Hepatocyte (in vitro differentiated cells): ENCODE data around the gene TAS2R41. TPM values are rescaled to one million over a fixed set of nuclear protein-coding genes. Genes with fewer than 3 reads are reported as not detected.

Experiments
- DNase-seq: peaks from one replicate; pipeline ENCODE4 v3.0.0-alpha.2; 2016; ENCODE audit warnings: low spot score
- H2AFZ ChIP-seq: fragments of 200-600 bp; sonication (generic); 2 replicates; pipeline ENCODE4 v1.6.0; 2016; ENCODE audit warnings: antibody characterized with exemption, mild to moderate bottlenecking
- H3K27ac ChIP-seq: fragments of 200-600 bp; sonication (generic); 2 replicates; pipeline ENCODE4 v1.5.1; 2016; ENCODE audit warnings: mild to moderate bottlenecking
- H3K27me3 ChIP-seq: fragments of 200-600 bp; sonication (generic); 2 replicates; pipeline ENCODE4 v1.6.1; 2016
- H3K36me3 ChIP-seq: fragments of 200-600 bp; sonication (generic); replicated peaks from 2 replicates; pipeline ENCODE4 v1.5.1; 2016; ENCODE audit warnings: low read depth; ENCODE audit not compliant: insufficient read depth
- H3K4me1 ChIP-seq: fragments of 200-600 bp; sonication (generic); 2 replicates; pipeline ENCODE4 v1.5.1; 2016; ENCODE audit warnings: mild to moderate bottlenecking, moderate library complexity; ENCODE audit not compliant: insufficient read depth
- H3K4me2 ChIP-seq: fragments of 200-600 bp; sonication (generic); 2 replicates; pipeline ENCODE4 v1.6.0; 2016
- H3K4me3 ChIP-seq: fragments of 200-600 bp; sonication (generic); 2 replicates; pipeline ENCODE4 v1.5.1; 2016; ENCODE audit warnings: mild to moderate bottlenecking
- H3K79me2 ChIP-seq: fragments of 200-600 bp; sonication (generic); 2 replicates; pipeline ENCODE4 v1.6.0; 2017; ENCODE audit warnings: mild to moderate bottlenecking
- H3K9me2 ChIP-seq: fragments of 200-600 bp; sonication (generic); replicated peaks from 2 replicates; pipeline ENCODE4 v1.6.0; 2017; ENCODE audit warnings: mild to moderate bottlenecking; ENCODE audit not compliant: insufficient read depth
- H3K9me3 ChIP-seq: fragments of 200-600 bp; sonication (generic); 2 replicates; pipeline ENCODE4 v1.5.1; 2016; ENCODE audit warnings: low read depth, mild to moderate bottlenecking
- H4K20me1 ChIP-seq: fragments of 200-600 bp; sonication (generic); 2 replicates; pipeline ENCODE4 v1.6.0; 2016; ENCODE audit warnings: mild to moderate bottlenecking; ENCODE audit not compliant: insufficient read depth, poor library complexity, severe bottlenecking
- CTCF ChIP-seq: fragments of 200-600 bp; sonication (generic); IDR thresholded peaks from 2 replicates; pipeline ENCODE4 v1.5.1; 2016; ENCODE audit warnings: antibody characterized with exemption, mild to moderate bottlenecking; ENCODE audit not compliant: poor library complexity
- EZH2 ChIP-seq: fragments of 200-600 bp; sonication (generic); IDR thresholded peaks from 2 replicates; pipeline ENCODE4 v1.6.1; 2016; ENCODE audit warnings: antibody characterized with exemption, mild to moderate bottlenecking, borderline replicate concordance
- EZH2phosphoT487 ChIP-seq: fragments of 200-600 bp; sonication (generic); IDR thresholded peaks from one replicate; pipeline ENCODE4 v1.6.1; 2018; ENCODE audit warnings: antibody characterized with exemption, mild to moderate bottlenecking, low read depth, moderate library complexity; ENCODE audit not compliant: unreplicated experiment, severe bottlenecking
- WGBS: methylation state at CpG from one replicate; pipeline ENCODE4 v1.1.6; 2016; ENCODE audit warnings: low lambda C conversion rate; ENCODE audit errors: missing lambda C conversion rate; 5-methylcytosine and 5-hydroxymethylcytosine counted together
- polyA plus RNA-seq: library from polyadenylated mRNA; unstranded; fragments of >200 nt; fragmentation: Nextera tagmentation; extraction: Ambion mirVana; gene quantifications from 2 replicates; pipeline ENCODE4 v1.2.1, GENCODE V29; 2016
- total RNA-seq: library from RNA; depleted of rRNA; stranded (reverse); fragments of >200 nt; gene quantifications from 2 replicates; pipeline ENCODE4 v1.2.3, GENCODE V29; 2014

Gene TAS2R41
- total and polyA plus RNA-seq, 2 experiments from 2014 or later = not detected

DNA sequence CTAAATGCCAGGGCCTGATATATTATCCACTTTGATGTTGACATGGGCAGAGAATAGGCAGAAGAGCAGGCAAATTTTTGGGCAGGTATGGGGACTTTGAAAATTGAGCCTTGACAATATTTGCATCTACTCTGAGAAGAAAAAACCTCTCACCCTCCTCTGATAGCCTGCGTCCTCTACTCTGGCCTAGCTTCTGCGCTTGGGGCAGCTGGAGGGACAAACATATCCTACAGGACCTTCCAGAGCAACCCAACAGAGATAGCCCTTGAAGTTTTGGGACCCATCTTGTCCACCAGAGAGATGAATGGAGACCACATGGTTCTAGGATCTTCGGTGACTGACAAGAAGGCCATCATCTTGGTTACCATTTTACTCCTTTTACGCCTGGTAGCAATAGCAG lies 34.5 kb upstream of the TAS2R41 start, which contains the start of gene TAS2R60:
TSS of gene TAS2R60 (plus strand) at position 301 of the 400 bp plus-strand sequence. CDS start at position 301, 0 bp downstream.
- DNase-seq = no peak
- Histone ChIP-seq H3K36me3 (no peaks in the 10 kb centered on the region), H4K20me1 (no peaks in the 10 kb centered on the region), H3K27ac (no peak within 1 kb of the TSS), H3K9me3 (no peaks in the 10 kb centered on the region), H3K4me2 (no peak within 1 kb of the TSS), H3K27me3 (no peaks in the 10 kb centered on the region), H3K79me2 (no peaks in the 10 kb centered on the region), H2AFZ (no peak within 1 kb of the TSS), H3K4me3 (no peak within 1 kb of the TSS), H3K9me2 (no peaks in the 10 kb centered on the region), H3K4me1 (no peaks in the 10 kb centered on the region)
- TF ChIP-seq EZH2 (no peak), EZH2phosphoT487 (no peak), CTCF (no peak)
- WGBS = 82% methylated on average over 4 of the region's 4 CpGs

GRCh38 chr7:143444063-143444782 lies 33.5 kb upstream of the TAS2R41 start:
- H3K79me2 ChIP-seq = no peaks in the 10 kb centered on the region
- 94% methylated on average over 6 of the region's 6 CpGs for WGBS

GRCh38 chr7:143444785-143445184 lies 32.9 kb upstream of the TAS2R41 start:
- H4K20me1 ChIP-seq = no peaks in the 10 kb centered on the region
- no peaks in the 10 kb centered on the region for H3K9me2 ChIP-seq
- H3K27ac ChIP-seq = no peak overlapping the region
- WGBS = 93% methylated on average over 1 of the region's 1 CpG
- H2AFZ ChIP-seq = no peak overlapping the region
- H3K4me3 ChIP-seq = no peak overlapping the region
- no peaks in the 10 kb centered on the region for H3K27me3 ChIP-seq
- no peaks in the 10 kb centered on the region for H3K79me2 ChIP-seq
- TF ChIP-seq EZH2phosphoT487 = no peak
- no peak for TF ChIP-seq CTCF
- no peak for DNase-seq
- no peaks in the 10 kb centered on the region for H3K9me3 ChIP-seq
- H3K4me2 ChIP-seq = no peak overlapping the region
- no peaks in the 10 kb centered on the region for H3K36me3 ChIP-seq
- H3K4me1 ChIP-seq = no peaks in the 10 kb centered on the region

More at GRCh38 chr7:143444063-143444782, 33.5 kb upstream of the TAS2R41 start:
- no peaks in the 10 kb centered on the region for H3K4me1 ChIP-seq
- no peak for DNase-seq
- H3K36me3 ChIP-seq = no peaks in the 10 kb centered on the region
- H3K9me2 ChIP-seq = no peaks in the 10 kb centered on the region
- no peaks in the 10 kb centered on the region for H3K9me3 ChIP-seq
- no peak overlapping the region for H3K4me3 ChIP-seq
- no peaks in the 10 kb centered on the region for H4K20me1 ChIP-seq
- H3K4me2 ChIP-seq = no peak overlapping the region
- no peaks in the 10 kb centered on the region for H3K27me3 ChIP-seq
- TF ChIP-seq CTCF (no peak), EZH2 (no peak), EZH2phosphoT487 (no peak)
- H3K27ac ChIP-seq = no peak overlapping the region
- no peak overlapping the region for H2AFZ ChIP-seq
